ENCODE results near the gene KIF1A. TPM values are rescaled to one million over a fixed set of nuclear protein-coding genes. Genes with fewer than 3 reads are reported as not detected.

The KIF1A gene
- total and polyA plus RNA-seq, 2 donors (not counting 3 experiments of a cell fraction or from before 2014, with no cell fraction given): 0.11 to 0.64 TPM

GRCh38 chr2:240711296-240711695, 108.7 kb downstream of the KIF1A start:
- no TSS peak for BruUV-seq (replicated peaks)
- no peaks in the 10 kb centered on the region for H3K9me1 ChIP-seq (replicated peaks; ENCODE audit: control insufficient read depth, extremely low read depth, insufficient read depth, low read length)
- DNase-seq (ENCODE audit: low read depth, low spot score) (no peak), FAIRE-seq (no peak)
- no peaks in the 10 kb centered on the region for H3K9me3 ChIP-seq (replicated peaks; ENCODE audit: control insufficient read depth, insufficient read depth, low read length)
- ChIA-PET POLR2A (no interaction called here), CTCF (no interaction called here)
- H3K27me3 ChIP-seq (ENCODE audit: control insufficient read depth in 2 of 2, insufficient read depth in 2 of 2, low read length in 2 of 2): no peaks in the 10 kb centered on the region
- H3K27ac ChIP-seq (ENCODE audit: insufficient read depth, low read depth, low read length): no peak overlapping the region
- H3K4me2 ChIP-seq (ENCODE audit: insufficient read depth, low read length): no peak overlapping the region
- no peak overlapping the region for H3K4me3 ChIP-seq (replicated peaks in 1 of 3; ENCODE audit: insufficient read depth in 1 of 3, low read depth in 1 of 3, low read length in 3 of 3)
- H3K9ac ChIP-seq (replicated peaks; ENCODE audit: extremely low read depth, insufficient read depth, low read length): no peak overlapping the region
- intact Hi-C loops (cut with micrococcal nuclease): no loop called here
- H2AFZ ChIP-seq (ENCODE audit: low read depth, low read length): no peak overlapping the region
- H3K79me2 ChIP-seq (ENCODE audit: control insufficient read depth, insufficient read depth, low read length): no peaks in the 10 kb centered on the region
- dilution Hi-C loops (cut with MboI; ENCODE audit: extremely low pct_ligation_motif_present, low sequenced_read_pairs): no loop called here
- TF ChIP-seq MYC (IDR thresholded peaks at IDR 0.05; ENCODE audit: low read depth, low read length): no peak
- TF ChIP-seq MAX (IDR thresholded peaks at IDR 0.05; ENCODE audit: insufficient read depth, insufficient read length): no peak
- no peak for TF ChIP-seq JUN (IDR thresholded peaks at IDR 0.05; ENCODE audit: borderline replicate concordance, insufficient read depth, insufficient read length, low read depth)
- TF ChIP-seq EZH2 (IDR thresholded peaks at IDR 0.05; ENCODE audit: borderline replicate concordance, low read depth, low read length, severe bottlenecking): no peak
- no peak for TF ChIP-seq GATA2 (IDR thresholded peaks at IDR 0.05; ENCODE audit: insufficient read depth, insufficient read length, low read depth, low read length)
- no peak for TF ChIP-seq CTCF (IDR thresholded peaks at IDR 0.05; ENCODE audit: extremely low read depth in 1 of 2, insufficient read depth in 1 of 2, low read depth in 1 of 2, low read length in 2 of 2)
- no peak for TF ChIP-seq FOS (IDR thresholded peaks at IDR 0.05; ENCODE audit: borderline replicate concordance, insufficient read depth, low read length)
- TF ChIP-seq POLR2AphosphoS5 (IDR thresholded peaks at IDR 0.05; ENCODE audit: insufficient read depth, low read depth, low read length): no peak
- TF ChIP-seq POLR2A (IDR thresholded peaks at IDR 0.05; ENCODE audit: low read depth, low read length): no peak
- no peaks in the 10 kb centered on the region for H3K4me1 ChIP-seq (ENCODE audit: control insufficient read depth, extremely low read depth, insufficient read depth, low read length)
- H4K20me1 ChIP-seq (replicated peaks; ENCODE audit: control insufficient read depth, extremely low read depth, insufficient read depth, low read length): no peaks in the 10 kb centered on the region
- no peaks in the 10 kb centered on the region for H3K36me3 ChIP-seq (ENCODE audit: control insufficient read depth in 2 of 2, extremely low read depth in 1 of 2, insufficient read depth in 2 of 2, low read length in 2 of 2)

Data from endothelial cell of umbilical vein (primary cell).